ENCODE results near the gene MSH3.

Gene MSH3

DNA sequence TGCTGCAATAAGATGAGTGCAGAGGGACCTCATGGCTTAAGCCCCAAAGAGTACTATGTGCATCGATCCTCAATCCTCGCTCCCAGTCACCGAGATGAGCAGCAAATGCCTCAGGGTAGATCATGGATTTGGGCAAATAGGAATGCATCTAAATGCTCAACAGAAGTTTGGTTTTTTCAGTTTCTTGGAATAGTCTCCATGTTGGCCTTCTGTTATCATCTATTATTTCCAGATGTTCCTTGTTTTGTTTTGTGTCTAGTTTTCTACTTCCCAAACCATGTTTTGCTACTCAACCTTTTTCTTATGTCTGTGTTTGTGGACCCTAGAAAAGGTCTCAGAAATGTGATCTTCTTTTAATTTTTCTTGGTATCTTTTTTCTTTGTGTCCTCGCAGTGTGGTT lies 262.2 kb downstream of the MSH3 start:
- Histone ChIP-seq H3F3A (ENCODE audit: control insufficient read depth, insufficient read depth) (no peaks in the 10 kb centered on the region), H3K27ac (ENCODE audit: low read depth, low read length) (no peak overlapping the region), H3K4me2 (ENCODE audit: low read length) (no peak overlapping the region), H3K36me3 (ENCODE audit: control insufficient read depth, low read length) (no peaks in the 10 kb centered on the region), H3K9me2 (replicated peaks; ENCODE audit: control insufficient read depth, low read length) (no peaks in the 10 kb centered on the region), H3K79me2 (ENCODE audit: control insufficient read depth, low read length) (no peaks in the 10 kb centered on the region), H3K9me3 (ENCODE audit: control insufficient read depth, insufficient read depth, low read length) (no peaks in the 10 kb centered on the region), H3K4me1 (ENCODE audit: control insufficient read depth, low read length) (no peaks in the 10 kb centered on the region), H3K4me3 (ENCODE audit: low read length) (no peak overlapping the region), H3K27me3 (ENCODE audit: control insufficient read depth, low read length) (no peaks in the 10 kb centered on the region), H4K20me1 (ENCODE audit: control insufficient read depth, insufficient read depth, low read depth, low read length) (no peaks in the 10 kb centered on the region)
- TF ChIP-seq EZH2phosphoT487 (IDR thresholded peaks at IDR 0.05; ENCODE audit: borderline replicate concordance, low read length): no peak
- no peak for TF ChIP-seq CTCF (IDR thresholded peaks at IDR 0.05; ENCODE audit: low read depth, low read length, poor library complexity, severe bottlenecking)

GRCh38 chr5:80917631-80918030 lies 263.2 kb downstream of the MSH3 start:
- no peaks in the 10 kb centered on the region for H3K9me2 ChIP-seq (replicated peaks; ENCODE audit: control insufficient read depth, low read length)
- H4K20me1 ChIP-seq (ENCODE audit: control insufficient read depth, insufficient read depth, low read depth, low read length): no peaks in the 10 kb centered on the region
- no peaks in the 10 kb centered on the region for H3F3A ChIP-seq (ENCODE audit: control insufficient read depth, insufficient read depth)
- no peaks in the 10 kb centered on the region for H3K27me3 ChIP-seq (ENCODE audit: control insufficient read depth, low read length)
- no peak overlapping the region for H3K4me3 ChIP-seq (ENCODE audit: low read length)
- TF ChIP-seq CTCF (IDR thresholded peaks at IDR 0.05; ENCODE audit: low read depth, low read length, poor library complexity, severe bottlenecking) (no peak), EZH2phosphoT487 (IDR thresholded peaks at IDR 0.05; ENCODE audit: borderline replicate concordance, low read length) (no peak)
- no peaks in the 10 kb centered on the region for H3K36me3 ChIP-seq (ENCODE audit: control insufficient read depth, low read length)
- no peak overlapping the region for H3K4me2 ChIP-seq (ENCODE audit: low read length)
- H3K27ac ChIP-seq (ENCODE audit: low read depth, low read length): no peak overlapping the region
- no peaks in the 10 kb centered on the region for H3K4me1 ChIP-seq (ENCODE audit: control insufficient read depth, low read length)
- H3K9me3 ChIP-seq (ENCODE audit: control insufficient read depth, insufficient read depth, low read length): no peaks in the 10 kb centered on the region
- H3K79me2 ChIP-seq (ENCODE audit: control insufficient read depth, low read length): no peaks in the 10 kb centered on the region

DNA sequence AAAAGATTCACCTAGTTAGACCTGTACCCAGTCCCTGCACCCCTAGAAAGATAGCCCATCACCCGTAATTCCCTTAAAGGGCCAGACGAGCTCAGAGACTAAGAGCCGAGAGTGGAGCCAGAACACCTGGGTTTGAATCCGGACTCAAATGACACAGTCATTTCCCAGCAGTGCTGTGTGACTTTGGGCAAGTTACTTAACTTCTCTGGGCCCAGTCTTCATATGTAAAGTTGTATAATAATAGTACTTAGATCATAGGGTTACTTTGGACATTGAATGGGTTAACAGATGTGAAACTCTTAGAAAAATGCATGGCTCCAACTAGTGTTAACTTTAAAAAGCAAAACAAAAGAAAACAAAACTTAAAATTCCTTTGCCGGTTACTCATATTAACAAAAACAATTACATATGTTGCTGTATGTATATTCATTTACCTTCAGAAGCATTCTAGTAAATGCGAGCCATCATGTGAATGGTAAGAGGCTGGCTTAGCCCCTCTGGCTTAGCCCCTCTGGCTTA lies 265.3 kb downstream of the MSH3 start:
- H3K36me3 ChIP-seq (ENCODE audit: control insufficient read depth, low read length): no peaks in the 10 kb centered on the region
- no peaks in the 10 kb centered on the region for H4K20me1 ChIP-seq (ENCODE audit: control insufficient read depth, insufficient read depth, low read depth, low read length)
- no peak overlapping the region for H3K4me3 ChIP-seq (ENCODE audit: low read length)
- no peaks in the 10 kb centered on the region for H3K9me3 ChIP-seq (ENCODE audit: control insufficient read depth, insufficient read depth, low read length)
- no peak overlapping the region for H3K4me2 ChIP-seq (ENCODE audit: low read length)
- 0 out of 2 replicates have a peak, but pooled peaks cover 3% of the 10 kb centered on the region for H3K27me3 ChIP-seq (ENCODE audit: control insufficient read depth, low read length)
- no peaks in the 10 kb centered on the region for H3K4me1 ChIP-seq (ENCODE audit: control insufficient read depth, low read length)
- no peaks in the 10 kb centered on the region for H3K79me2 ChIP-seq (ENCODE audit: control insufficient read depth, low read length)
- no peaks in the 10 kb centered on the region for H3K9me2 ChIP-seq (replicated peaks; ENCODE audit: control insufficient read depth, low read length)
- H3K27ac ChIP-seq (ENCODE audit: low read depth, low read length): no peak overlapping the region
- TF ChIP-seq CTCF (IDR thresholded peaks at IDR 0.05; ENCODE audit: low read depth, low read length, poor library complexity, severe bottlenecking) (no peak), EZH2phosphoT487 (IDR thresholded peaks at IDR 0.05; ENCODE audit: borderline replicate concordance, low read length) (no peak)
- H3F3A ChIP-seq (ENCODE audit: control insufficient read depth, insufficient read depth): no peaks in the 10 kb centered on the region
